Liver (tissue), 9 donors: ENCODE results near the gene LGR6. TPM values are rescaled to one million over a fixed set of nuclear protein-coding genes. Genes with fewer than 3 reads are reported as not detected.

ENCODE experiments used
- DNase-seq: peaks from one replicate; pipeline ENCODE4 v3.0.0-alpha.2; 2017; ENCODE audit warnings: low spot score
- H3K27ac ChIP-seq, 2 donors: one replicate each; pipeline ENCODE4 v1.7.0; 2013; ENCODE audit warnings: inconsistent platforms in 2 of 2, low read length in 2 of 2, control low read depth in 1 of 2, low read depth in 1 of 2, mild to moderate bottlenecking in 1 of 2
- H3K27me3 ChIP-seq, 4 donors: one replicate each; pipeline versions ENCODE4 v1.6.1 to v1.7.0; 2013; ENCODE audit warnings: low read length in 3 of 4, inconsistent platforms in 1 of 4, mild to moderate bottlenecking in 1 of 4, moderate library complexity in 1 of 4; ENCODE audit not compliant: control insufficient read depth in 4 of 4, insufficient read depth in 4 of 4
- H3K36me3 ChIP-seq, 4 donors: one replicate each; pipeline versions ENCODE4 v1.6.1 to v1.7.0; 2013; ENCODE audit warnings: low read length in 3 of 4, mild to moderate bottlenecking in 3 of 4, low read depth in 1 of 4, moderate library complexity in 1 of 4; ENCODE audit not compliant: control insufficient read depth in 4 of 4, insufficient read depth in 3 of 4
- H3K4me1 ChIP-seq, 4 donors: one replicate each; pipeline versions ENCODE4 v1.6.1 to v1.7.0; 2013; ENCODE audit warnings: low read length in 3 of 4, mild to moderate bottlenecking in 3 of 4, moderate library complexity in 1 of 4; ENCODE audit not compliant: control insufficient read depth in 4 of 4, insufficient read depth in 4 of 4
- H3K4me3 ChIP-seq, 3 donors: one replicate each; pipeline versions ENCODE4 v1.6.1 to v1.7.0; 2013; ENCODE audit warnings: low read length in 3 of 3, control low read depth in 1 of 3, low read depth in 1 of 3, mild to moderate bottlenecking in 1 of 3
- H3K9ac ChIP-seq, 2 donors: one replicate each; pipeline ENCODE4 v1.7.0; 2013; ENCODE audit warnings: low read length in 2 of 2, mild to moderate bottlenecking in 2 of 2, moderate library complexity in 2 of 2, control low read depth in 1 of 2, low read depth in 1 of 2
- H3K9me3 ChIP-seq, 4 donors: one replicate each; pipeline versions ENCODE4 v1.6.1 to v1.7.0; 2013; ENCODE audit warnings: low read length in 3 of 4; ENCODE audit not compliant: control insufficient read depth in 4 of 4
- EGR1 ChIP-seq, 2 donors: IDR thresholded peaks; 2 replicates each; pipeline ENCODE4 v1.6.1; 2016 to 2018; ENCODE audit warnings: antibody characterized with exemption in 2 of 2, low read depth in 2 of 2
- FOXA1 ChIP-seq: IDR thresholded peaks from 2 replicates; pipeline ENCODE4 v1.6.1; 2016; ENCODE audit warnings: antibody characterized with exemption
- FOXA2 ChIP-seq: IDR thresholded peaks from 2 replicates; pipeline ENCODE4 v1.6.1; 2016; ENCODE audit warnings: antibody characterized with exemption
- GABPA ChIP-seq, 2 donors: IDR thresholded peaks in 1 of 2; conservative IDR thresholded peaks in 1 of 2; 2 replicates each; pipeline ENCODE4 v1.6.1; 2016; ENCODE audit warnings: antibody characterized with exemption in 2 of 2, mild to moderate bottlenecking in 1 of 2, moderate library complexity in 1 of 2
- HNF4A ChIP-seq, 2 donors: conservative IDR thresholded peaks; 2 replicates each; pipeline ENCODE4 v1.6.1; 2016; ENCODE audit warnings: antibody characterized with exemption in 2 of 2, mild to moderate bottlenecking in 2 of 2
- HNF4G ChIP-seq: IDR thresholded peaks from 2 replicates; pipeline ENCODE4 v1.6.1; 2016; ENCODE audit warnings: antibody characterized with exemption
- JUND ChIP-seq, 2 donors: IDR thresholded peaks; 2 replicates each; pipeline ENCODE4 v1.6.1; 2016; ENCODE audit warnings: antibody characterized with exemption in 2 of 2
- NR2F2 ChIP-seq: IDR thresholded peaks from 2 replicates; pipeline ENCODE4 v1.6.1; 2016; ENCODE audit warnings: antibody characterized with exemption
- RAD21 ChIP-seq, 2 donors: IDR thresholded peaks; 2 replicates each; pipeline ENCODE4 v1.6.1; 2016; ENCODE audit warnings: antibody characterized with exemption in 2 of 2, mild to moderate bottlenecking in 2 of 2
- RXRA ChIP-seq, 2 donors: IDR thresholded peaks; 2 replicates each; pipeline ENCODE4 v1.6.1; 2017 to 2018; ENCODE audit warnings: antibody characterized with exemption in 2 of 2, mild to moderate bottlenecking in 1 of 2
- SP1 ChIP-seq: IDR thresholded peaks from 2 replicates; pipeline ENCODE4 v1.6.1; 2018; ENCODE audit warnings: antibody characterized with exemption, mild to moderate bottlenecking
- YY1 ChIP-seq: IDR thresholded peaks from 2 replicates; pipeline ENCODE4 v1.6.1; 2016; ENCODE audit warnings: antibody characterized with exemption, mild to moderate bottlenecking
- WGBS: extraction: QIAGEN DNeasy Blood & Tissue Kit; methylation state at CpG from one replicate; pipeline ENCODE4 v1.1.7; 2013; 5-methylcytosine and 5-hydroxymethylcytosine counted together
- polyA plus RNA-seq, 2 donors: library from polyadenylated mRNA; stranded (reverse) in 1 of 2; unstranded in 1 of 2; fragments of 200-250 nt in 1 of 2; fragments of >200 nt in 1 of 2; fragmentation: Nextera tagmentation in 1 of 2; extraction: Ambion mirVana in 1 of 2; gene quantifications; one replicate each; pipeline versions ENCODE4 v1.2.1 to v1.2.3, GENCODE V29; 2013 to 2015
- total RNA-seq, 2 donors: library from RNA; depleted of rRNA; stranded (reverse); fragments of >200 nt; gene quantifications; one replicate each; pipeline ENCODE4 v1.2.3, GENCODE V29; 2014
- TF ChIP-seq, protein P1 (sequence below): IDR thresholded peaks from 2 replicates; pipeline ENCODE4 v1.6.1; 2016; ENCODE audit warnings: antibody characterized with exemption, mild to moderate bottlenecking
- TF ChIP-seq, protein P2 (sequence below): IDR thresholded peaks from 2 replicates; pipeline ENCODE4 v1.6.1; 2016; ENCODE audit warnings: antibody characterized with exemption
- TF ChIP-seq, protein P3 (sequence below): fragments of 150-350 bp; IDR thresholded peaks from 2 replicates; pipeline ENCODE4 v1.5.1; 2017; ENCODE audit warnings: improper control_type of control experiment, low read depth, low read length; ENCODE audit not compliant: missing input control
- TF ChIP-seq, protein P4 (sequence below): IDR thresholded peaks from 2 replicates; pipeline ENCODE4 v1.6.1; 2016; ENCODE audit warnings: antibody characterized with exemption
- TF ChIP-seq, protein P5 (sequence below): IDR thresholded peaks from 2 replicates; pipeline ENCODE4 v1.6.1; 2016; ENCODE audit warnings: antibody characterized with exemption
- donor health status: healthy.
- donor health status: healthy.
- donor health status: healthy.
- donor health status: healthy.
- donor health status: healthy.

The LGR6 gene
- total and polyA plus RNA-seq, 4 donors = 0.05 to 1.2 (median 0.75) TPM

DNA sequence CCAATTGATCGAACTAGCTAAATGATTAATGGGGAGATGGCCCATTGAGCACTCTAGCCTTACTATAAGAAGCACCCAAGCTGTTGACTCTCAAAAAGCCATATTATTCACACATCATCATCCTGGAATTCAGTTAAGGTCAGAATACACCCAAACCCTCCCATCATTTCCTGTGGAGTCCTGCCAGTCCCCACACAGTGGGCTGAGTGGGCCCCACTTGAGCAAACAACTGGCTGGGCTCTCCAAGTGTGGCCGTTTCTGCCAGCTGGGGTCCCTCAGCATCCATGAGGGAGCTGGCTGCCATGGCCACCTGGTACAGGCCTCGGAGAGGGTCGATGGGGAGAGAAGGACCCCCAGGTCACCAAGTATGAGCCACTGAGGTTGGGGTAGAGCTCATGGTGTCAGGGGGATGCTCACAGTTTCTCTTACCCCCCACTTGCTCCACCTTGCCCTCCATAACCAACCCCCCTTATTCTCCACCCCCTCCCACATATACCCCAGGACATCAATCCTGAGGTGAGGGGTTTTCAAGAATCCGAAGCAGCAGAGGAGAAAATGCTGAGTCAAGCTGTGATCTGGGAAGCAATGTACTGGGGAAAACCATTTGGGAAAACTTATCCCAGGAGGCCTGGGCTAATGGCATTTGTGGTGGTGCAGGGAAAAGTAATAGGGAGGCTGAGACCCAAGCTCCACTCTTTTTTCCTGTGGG lies 87.9 kb downstream of the LGR6 start:
- H3K27ac ChIP-seq = no peak overlapping the region
- no peak overlapping the region for H3K4me3 ChIP-seq
- no peak for DNase-seq
- no peaks in the 10 kb centered on the region for H3K9me3 ChIP-seq
- H3K9ac ChIP-seq = no peak overlapping the region
- no peak for TF ChIP-seq FOXA2
- no peak for TF ChIP-seq RXRA (IDR thresholded peaks at IDR 0.05)
- TF ChIP-seq, protein P1, sequence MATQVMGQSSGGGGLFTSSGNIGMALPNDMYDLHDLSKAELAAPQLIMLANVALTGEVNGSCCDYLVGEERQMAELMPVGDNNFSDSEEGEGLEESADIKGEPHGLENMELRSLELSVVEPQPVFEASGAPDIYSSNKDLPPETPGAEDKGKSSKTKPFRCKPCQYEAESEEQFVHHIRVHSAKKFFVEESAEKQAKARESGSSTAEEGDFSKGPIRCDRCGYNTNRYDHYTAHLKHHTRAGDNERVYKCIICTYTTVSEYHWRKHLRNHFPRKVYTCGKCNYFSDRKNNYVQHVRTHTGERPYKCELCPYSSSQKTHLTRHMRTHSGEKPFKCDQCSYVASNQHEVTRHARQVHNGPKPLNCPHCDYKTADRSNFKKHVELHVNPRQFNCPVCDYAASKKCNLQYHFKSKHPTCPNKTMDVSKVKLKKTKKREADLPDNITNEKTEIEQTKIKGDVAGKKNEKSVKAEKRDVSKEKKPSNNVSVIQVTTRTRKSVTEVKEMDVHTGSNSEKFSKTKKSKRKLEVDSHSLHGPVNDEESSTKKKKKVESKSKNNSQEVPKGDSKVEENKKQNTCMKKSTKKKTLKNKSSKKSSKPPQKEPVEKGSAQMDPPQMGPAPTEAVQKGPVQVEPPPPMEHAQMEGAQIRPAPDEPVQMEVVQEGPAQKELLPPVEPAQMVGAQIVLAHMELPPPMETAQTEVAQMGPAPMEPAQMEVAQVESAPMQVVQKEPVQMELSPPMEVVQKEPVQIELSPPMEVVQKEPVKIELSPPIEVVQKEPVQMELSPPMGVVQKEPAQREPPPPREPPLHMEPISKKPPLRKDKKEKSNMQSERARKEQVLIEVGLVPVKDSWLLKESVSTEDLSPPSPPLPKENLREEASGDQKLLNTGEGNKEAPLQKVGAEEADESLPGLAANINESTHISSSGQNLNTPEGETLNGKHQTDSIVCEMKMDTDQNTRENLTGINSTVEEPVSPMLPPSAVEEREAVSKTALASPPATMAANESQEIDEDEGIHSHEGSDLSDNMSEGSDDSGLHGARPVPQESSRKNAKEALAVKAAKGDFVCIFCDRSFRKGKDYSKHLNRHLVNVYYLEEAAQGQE = no peak
- no peak for TF ChIP-seq RAD21 (IDR thresholded peaks at IDR 0.05)
- TF ChIP-seq NR2F2 = no peak
- TF ChIP-seq JUND (IDR thresholded peaks at IDR 0.05) = no peak
- no peak for TF ChIP-seq GABPA (IDR thresholded peaks at IDR 0.05 in 1 of 2, conservative IDR thresholded peaks at IDR 0.05 in 1 of 2)
- no peak for TF ChIP-seq YY1
- no peak for TF ChIP-seq FOXA1
- TF ChIP-seq EGR1 (IDR thresholded peaks at IDR 0.05; ENCODE audit: low read depth in 2 of 2) = no peak
- TF ChIP-seq, protein P2, sequence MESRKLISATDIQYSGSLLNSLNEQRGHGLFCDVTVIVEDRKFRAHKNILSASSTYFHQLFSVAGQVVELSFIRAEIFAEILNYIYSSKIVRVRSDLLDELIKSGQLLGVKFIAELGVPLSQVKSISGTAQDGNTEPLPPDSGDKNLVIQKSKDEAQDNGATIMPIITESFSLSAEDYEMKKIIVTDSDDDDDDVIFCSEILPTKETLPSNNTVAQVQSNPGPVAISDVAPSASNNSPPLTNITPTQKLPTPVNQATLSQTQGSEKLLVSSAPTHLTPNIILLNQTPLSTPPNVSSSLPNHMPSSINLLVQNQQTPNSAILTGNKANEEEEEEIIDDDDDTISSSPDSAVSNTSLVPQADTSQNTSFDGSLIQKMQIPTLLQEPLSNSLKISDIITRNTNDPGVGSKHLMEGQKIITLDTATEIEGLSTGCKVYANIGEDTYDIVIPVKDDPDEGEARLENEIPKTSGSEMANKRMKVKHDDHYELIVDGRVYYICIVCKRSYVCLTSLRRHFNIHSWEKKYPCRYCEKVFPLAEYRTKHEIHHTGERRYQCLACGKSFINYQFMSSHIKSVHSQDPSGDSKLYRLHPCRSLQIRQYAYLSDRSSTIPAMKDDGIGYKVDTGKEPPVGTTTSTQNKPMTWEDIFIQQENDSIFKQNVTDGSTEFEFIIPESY = no peak
- no peak for TF ChIP-seq HNF4G
- TF ChIP-seq, protein P3, sequence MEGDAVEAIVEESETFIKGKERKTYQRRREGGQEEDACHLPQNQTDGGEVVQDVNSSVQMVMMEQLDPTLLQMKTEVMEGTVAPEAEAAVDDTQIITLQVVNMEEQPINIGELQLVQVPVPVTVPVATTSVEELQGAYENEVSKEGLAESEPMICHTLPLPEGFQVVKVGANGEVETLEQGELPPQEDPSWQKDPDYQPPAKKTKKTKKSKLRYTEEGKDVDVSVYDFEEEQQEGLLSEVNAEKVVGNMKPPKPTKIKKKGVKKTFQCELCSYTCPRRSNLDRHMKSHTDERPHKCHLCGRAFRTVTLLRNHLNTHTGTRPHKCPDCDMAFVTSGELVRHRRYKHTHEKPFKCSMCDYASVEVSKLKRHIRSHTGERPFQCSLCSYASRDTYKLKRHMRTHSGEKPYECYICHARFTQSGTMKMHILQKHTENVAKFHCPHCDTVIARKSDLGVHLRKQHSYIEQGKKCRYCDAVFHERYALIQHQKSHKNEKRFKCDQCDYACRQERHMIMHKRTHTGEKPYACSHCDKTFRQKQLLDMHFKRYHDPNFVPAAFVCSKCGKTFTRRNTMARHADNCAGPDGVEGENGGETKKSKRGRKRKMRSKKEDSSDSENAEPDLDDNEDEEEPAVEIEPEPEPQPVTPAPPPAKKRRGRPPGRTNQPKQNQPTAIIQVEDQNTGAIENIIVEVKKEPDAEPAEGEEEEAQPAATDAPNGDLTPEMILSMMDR = no peak
- TF ChIP-seq, protein P4, sequence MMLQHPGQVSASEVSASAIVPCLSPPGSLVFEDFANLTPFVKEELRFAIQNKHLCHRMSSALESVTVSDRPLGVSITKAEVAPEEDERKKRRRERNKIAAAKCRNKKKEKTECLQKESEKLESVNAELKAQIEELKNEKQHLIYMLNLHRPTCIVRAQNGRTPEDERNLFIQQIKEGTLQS = no peak
- no peak for TF ChIP-seq HNF4A (conservative IDR thresholded peaks at IDR 0.05)
- TF ChIP-seq, protein P5, sequence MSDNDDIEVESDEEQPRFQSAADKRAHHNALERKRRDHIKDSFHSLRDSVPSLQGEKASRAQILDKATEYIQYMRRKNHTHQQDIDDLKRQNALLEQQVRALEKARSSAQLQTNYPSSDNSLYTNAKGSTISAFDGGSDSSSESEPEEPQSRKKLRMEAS = no peak
- no peak for TF ChIP-seq SP1
- peaks cover 0 to 6% (median 0%) of the 10 kb centered on the region in 4 donors for H3K4me1 ChIP-seq
- H3K36me3 ChIP-seq = no peaks in the 10 kb centered on the region
- peaks cover 0 to 4% (median 0%) of the 10 kb centered on the region in 4 donors for H3K27me3 ChIP-seq
- 71% methylated on average over 5 of the region's 5 CpGs for WGBS
